Measurements from ENCODE around the gene B3GALNT2. TPM values are rescaled to one million over a fixed set of nuclear protein-coding genes. Genes with fewer than 3 reads are reported as not detected.

Gene B3GALNT2
- total RNA-seq (2021; fragmentation: NEBNext Ultra II Directional; extraction: Animal tissue kit (Norgen Biotek cat#: 25700)): 36.4 and 39.4 TPM in 2 replicates
- 12.2 and 15.4 TPM in 2 replicates for polyA plus RNA-seq (2011; rRNA removed)
- 19.8 TPM for polyA plus RNA-seq (2011; cell fraction: cytosol; rRNA removed)
- 13.4 TPM for polyA plus RNA-seq (2011; cell fraction: nucleus; rRNA removed)
- polyA plus RNA-seq (2012, experiment 1 of 2): 19.5 to 23.5 TPM (median 21.5 TPM) in 4 replicates
- polyA plus RNA-seq (2012, experiment 2 of 2): 1.5 TPM
- polyA plus RNA-seq (2013, experiment 1 of 2): 21.8 TPM
- 22.8 TPM for polyA plus RNA-seq (2013, experiment 2 of 2)
- 58.9 and 70.8 TPM in 2 replicates for polyA minus RNA-seq (2011; rRNA and poly(A)+ RNA removed)
- 30.5 TPM for polyA minus RNA-seq (2011; cell fraction: cytosol; rRNA and poly(A)+ RNA removed)
- 40.8 TPM for polyA minus RNA-seq (2011; cell fraction: nucleus; rRNA and poly(A)+ RNA removed)
- long read RNA-seq, experiment 1, partial matches to known transcripts: 3 of 5 reads
- long read RNA-seq, experiment 1, other reads (novel, unspliced or antisense): 2 of 5 reads
- long read RNA-seq, experiment 2, partial matches to known transcripts: 2 of 4 reads
- long read RNA-seq, experiment 2, other reads (novel, unspliced or antisense): 1 of 4 reads

DNA sequence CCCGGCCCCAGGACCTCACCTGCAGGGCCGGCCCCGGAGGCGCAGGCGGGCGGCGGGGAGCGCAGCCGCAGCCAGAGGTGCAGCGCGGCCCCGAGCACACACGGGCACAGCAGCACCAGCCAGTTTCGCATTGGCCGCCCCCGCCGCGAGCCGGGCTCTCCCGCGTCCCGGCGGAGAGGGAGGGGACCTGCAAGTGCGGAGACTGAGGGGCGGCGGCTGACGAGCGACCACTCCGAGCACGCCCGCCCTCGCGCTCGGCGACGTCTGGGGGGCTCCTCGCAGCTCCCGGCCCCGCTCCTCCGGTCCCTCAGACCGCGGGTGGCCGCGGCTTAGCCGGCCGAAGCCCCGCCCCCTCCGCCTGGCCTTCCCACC is at the start of gene B3GALNT2:
Gene B3GALNT2 (minus strand): TSS at position 331 of the 372 bp plus-strand sequence. CDS start 200 bp downstream, at position 131.
- peak within 1 kb of the TSS; percentile 83 to 86 for H3K4me2 ChIP-seq (ENCODE audit: insufficient read depth in 1 of 2, low read depth in 2 of 2, low read length in 2 of 2)
- H4K8ac ChIP-seq (ENCODE audit: extremely low read depth, insufficient read depth, low read length): peak within 1 kb of the TSS; percentile 97
- peak within 1 kb of the TSS; percentile 93 for H3K4ac ChIP-seq (replicated peaks; ENCODE audit: insufficient read length, low read depth, low read length)
- H3K36me3 ChIP-seq (ENCODE audit: control insufficient read depth in 2 of 4, insufficient read depth in 4 of 4, low read length in 3 of 4): no peaks in the 10 kb centered on the region
- no peak within 1 kb of the TSS for H2AK5ac ChIP-seq (ENCODE audit: low read depth, low read length)
- ChIA-PET CTCF (ENCODE audit: partially characterized antibody) (interaction anchor here (0.6 to 2.4 kb wide), 33 partner anchors 8 to 1181 kb away, joined by 3 to 9 read pairs (median 4); no protein-coding TSS in a partner anchor), POLR2A (ENCODE audit: partially characterized antibody) (interaction anchor here (0.5 to 2.3 kb wide), 11 partner anchors 10 to 376 kb away, joined by 3 to 8 read pairs (median 5); partner anchors contain the start of genes ARID4B, GGPS1 and TOMM20)
- peak within 1 kb of the TSS; percentile 99 for H3K18ac ChIP-seq (ENCODE audit: extremely low read depth, low read length)
- H3K79me2 ChIP-seq (ENCODE audit: control insufficient read depth in 1 of 2, insufficient read depth in 2 of 2, low read length in 2 of 2): peaks cover 11 to 46% of the 10 kb centered on the region in 2 experiments
- H2BK20ac ChIP-seq (ENCODE audit: low read length): no peak within 1 kb of the TSS
- FAIRE-seq (no peak), DNase-seq (ENCODE audit: low read depth in 1 of 2, low spot score in 2 of 2) (no peak)
- no peaks in the 10 kb centered on the region for H3K79me1 ChIP-seq (ENCODE audit: low read depth, low read length)
- H2AFZ ChIP-seq (ENCODE audit: low read length): peak within 1 kb of the TSS; percentile 95
- no peak within 1 kb of the TSS for H2BK120ac ChIP-seq (replicated peaks; ENCODE audit: low read depth, low read length)
- peaks cover 8% of the 10 kb centered on the region; the same call in 1 of the 2 replicates for H3K23me2 ChIP-seq (ENCODE audit: low read depth, low read length)
- H3K4me3 ChIP-seq (ENCODE audit: extremely low read depth in 1 of 4, insufficient read depth in 2 of 4, low read depth in 3 of 4, low read length in 4 of 4): peak within 1 kb of the TSS; percentile 81 to 95 (median 91)
- H3K56ac ChIP-seq (replicated peaks; ENCODE audit: insufficient read length, low read depth, low read length): peak within 1 kb of the TSS; percentile 95
- peak within 1 kb of the TSS; percentile 94 for H2BK5ac ChIP-seq (ENCODE audit: low read depth, low read length)
- no peak within 1 kb of the TSS for H3K14ac ChIP-seq (ENCODE audit: insufficient read length)
- WGBS, 2 experiments (ENCODE audit: extremely low coverage in 1 of 2, insufficient coverage in 1 of 2, insufficient read length in 1 of 2, insufficient replicate concordance in 2 of 2, low coverage in 1 of 2, low lambda C conversion rate in 2 of 2, missing lambda C conversion rate in 1 of 2): 0% methylated on average over 18 of the region's 48 CpGs; no CpG with 5 or more reads in 1 of the 2 experiments
- H4K5ac ChIP-seq (ENCODE audit: insufficient read length, low read depth, low read length): peak within 1 kb of the TSS; percentile 95
- H3K23ac ChIP-seq (ENCODE audit: insufficient read length): no peak within 1 kb of the TSS
- peaks cover 3 to 10% of the 10 kb centered on the region in 2 experiments for H4K20me1 ChIP-seq (replicated peaks in 1 of 2; ENCODE audit: control insufficient read depth in 1 of 2, insufficient read depth in 2 of 2, low read length in 2 of 2)
- H3K4me1 ChIP-seq (replicated peaks in 1 of 4; ENCODE audit: control insufficient read depth in 3 of 4, insufficient read depth in 4 of 4, low read length in 3 of 4): peaks cover 0 to 6% (median 0%) of the 10 kb centered on the region in 4 experiments; a peak in 2 of 7 replicates
- peak within 1 kb of the TSS; percentile 86 to 92 (median 89) for H3K9ac ChIP-seq (replicated peaks in 1 of 4; ENCODE audit: extremely low read depth in 1 of 4, low read depth in 3 of 4, low read length in 3 of 4)
- peak within 1 kb of the TSS; percentile 79 for H4K91ac ChIP-seq (replicated peaks; ENCODE audit: insufficient read length, low read length)
- H2BK12ac ChIP-seq (ENCODE audit: low read depth, low read length): peak within 1 kb of the TSS; percentile 86; the same call in 1 of the 2 replicates
- no peaks in the 10 kb centered on the region for H3K27me3 ChIP-seq (replicated peaks in 1 of 4; ENCODE audit: control insufficient read depth in 3 of 4, extremely low read depth in 1 of 4, insufficient read depth in 3 of 4, low read length in 3 of 4)
- no peaks in the 10 kb centered on the region for H3K9me3 ChIP-seq (ENCODE audit: insufficient read depth in 2 of 2, low read depth in 1 of 2, low read length in 1 of 2)
- 0 out of 2 replicates have a peak within 1 kb of the TSS, but pooled peaks have one; percentile 8 for H2BK15ac ChIP-seq (ENCODE audit: low read length)
- H3K27ac ChIP-seq (ENCODE audit: low read depth, low read length): peak within 1 kb of the TSS; percentile 91
- no peak for TF ChIP-seq SP1 (IDR thresholded peaks at IDR 0.05; ENCODE audit: low read depth, low read length)
- TF ChIP-seq ASH2L (IDR thresholded peaks at IDR 0.05; ENCODE audit: low read length): peak; percentile 42
- TF ChIP-seq FOSL1 (IDR thresholded peaks at IDR 0.05; ENCODE audit: insufficient read depth, low read depth, low read length): no peak
- TF ChIP-seq, protein P1, sequence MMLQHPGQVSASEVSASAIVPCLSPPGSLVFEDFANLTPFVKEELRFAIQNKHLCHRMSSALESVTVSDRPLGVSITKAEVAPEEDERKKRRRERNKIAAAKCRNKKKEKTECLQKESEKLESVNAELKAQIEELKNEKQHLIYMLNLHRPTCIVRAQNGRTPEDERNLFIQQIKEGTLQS (IDR thresholded peaks at IDR 0.05; ENCODE audit: insufficient read depth, low read depth, low read length): no peak
- TF ChIP-seq NANOG (IDR thresholded peaks at IDR 0.05; ENCODE audit: insufficient read depth, low read depth, low read length, poor library complexity, severe bottlenecking): no peak
- TF ChIP-seq TAF1 (IDR thresholded peaks at IDR 0.05; ENCODE audit: low read depth, low read length): peak; percentile 93
- TF ChIP-seq KDM5A (IDR thresholded peaks at IDR 0.05; ENCODE audit: low read length): no peak
- TF ChIP-seq SIN3A (conservative IDR thresholded peaks at IDR 0.05 in 1 of 2, IDR thresholded peaks at IDR 0.05 in 1 of 2; ENCODE audit: low read depth in 1 of 2, low read length in 2 of 2): no peak; a peak in 1 of 4 replicates
- TF ChIP-seq, protein P2, sequence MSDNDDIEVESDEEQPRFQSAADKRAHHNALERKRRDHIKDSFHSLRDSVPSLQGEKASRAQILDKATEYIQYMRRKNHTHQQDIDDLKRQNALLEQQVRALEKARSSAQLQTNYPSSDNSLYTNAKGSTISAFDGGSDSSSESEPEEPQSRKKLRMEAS (IDR thresholded peaks at IDR 0.05): no peak

Data from H1 (cell line).